ENCODE results near the gene RNASEH2C. TPM values are rescaled to one million over a fixed set of nuclear protein-coding genes. Genes with fewer than 3 reads are reported as not detected.
"Not testable (repeated sequence)": the region's sequence is repeated elsewhere in the genome, so short reads cannot be mapped to it uniquely, and the experiment has no call there.

RNASEH2C gene
- total RNA-seq, 4 donors from 2014 or later = 36.5 to 101 (median 62.4) TPM

DNA sequence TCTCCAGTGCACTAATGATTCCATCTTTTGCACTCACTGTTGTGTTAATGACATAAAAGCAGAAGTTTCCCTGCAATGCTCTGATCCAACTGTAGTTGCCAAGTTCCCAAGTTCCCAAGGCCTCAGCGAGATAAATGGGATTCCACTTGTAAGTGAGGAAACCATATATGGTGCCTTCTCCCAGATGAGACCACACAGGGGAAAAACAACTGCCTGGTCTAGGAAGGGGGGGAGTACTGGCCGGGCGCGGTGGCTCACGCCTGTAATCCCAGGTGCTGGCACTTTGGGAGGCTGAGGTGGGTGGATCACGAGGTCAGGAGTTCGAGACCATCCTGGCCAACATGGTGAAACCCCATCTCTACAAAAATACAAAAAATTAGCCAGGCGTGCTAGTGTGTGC, 34.6 kb downstream of the RNASEH2C start:
- H3K4me3 ChIP-seq = no peak overlapping the region
- in situ Hi-C loops (cut with MboI; ENCODE audit: low sequenced_read_pairs in 4 of 4) = no loop called here
- intact Hi-C loops (cut with DNase I; ENCODE audit: low total_unique reads) = no loop called here
- H3K27ac ChIP-seq = no peak overlapping the region
- no peaks in the 10 kb centered on the region for H3K27me3 ChIP-seq
- no peak for TF ChIP-seq POLR2A (IDR thresholded peaks at IDR 0.05)
- TF ChIP-seq, protein P1, sequence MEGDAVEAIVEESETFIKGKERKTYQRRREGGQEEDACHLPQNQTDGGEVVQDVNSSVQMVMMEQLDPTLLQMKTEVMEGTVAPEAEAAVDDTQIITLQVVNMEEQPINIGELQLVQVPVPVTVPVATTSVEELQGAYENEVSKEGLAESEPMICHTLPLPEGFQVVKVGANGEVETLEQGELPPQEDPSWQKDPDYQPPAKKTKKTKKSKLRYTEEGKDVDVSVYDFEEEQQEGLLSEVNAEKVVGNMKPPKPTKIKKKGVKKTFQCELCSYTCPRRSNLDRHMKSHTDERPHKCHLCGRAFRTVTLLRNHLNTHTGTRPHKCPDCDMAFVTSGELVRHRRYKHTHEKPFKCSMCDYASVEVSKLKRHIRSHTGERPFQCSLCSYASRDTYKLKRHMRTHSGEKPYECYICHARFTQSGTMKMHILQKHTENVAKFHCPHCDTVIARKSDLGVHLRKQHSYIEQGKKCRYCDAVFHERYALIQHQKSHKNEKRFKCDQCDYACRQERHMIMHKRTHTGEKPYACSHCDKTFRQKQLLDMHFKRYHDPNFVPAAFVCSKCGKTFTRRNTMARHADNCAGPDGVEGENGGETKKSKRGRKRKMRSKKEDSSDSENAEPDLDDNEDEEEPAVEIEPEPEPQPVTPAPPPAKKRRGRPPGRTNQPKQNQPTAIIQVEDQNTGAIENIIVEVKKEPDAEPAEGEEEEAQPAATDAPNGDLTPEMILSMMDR (IDR thresholded peaks at IDR 0.05 in 4 of 5, conservative IDR thresholded peaks at IDR 0.05 in 1 of 5) = no peak
- H3K4me1 ChIP-seq = no peaks in the 10 kb centered on the region
- ATAC-seq = no peak
- no peaks in the 10 kb centered on the region for H3K36me3 ChIP-seq
- DNase-seq = no peak
- no peaks in the 10 kb centered on the region for H3K9me3 ChIP-seq

DNA sequence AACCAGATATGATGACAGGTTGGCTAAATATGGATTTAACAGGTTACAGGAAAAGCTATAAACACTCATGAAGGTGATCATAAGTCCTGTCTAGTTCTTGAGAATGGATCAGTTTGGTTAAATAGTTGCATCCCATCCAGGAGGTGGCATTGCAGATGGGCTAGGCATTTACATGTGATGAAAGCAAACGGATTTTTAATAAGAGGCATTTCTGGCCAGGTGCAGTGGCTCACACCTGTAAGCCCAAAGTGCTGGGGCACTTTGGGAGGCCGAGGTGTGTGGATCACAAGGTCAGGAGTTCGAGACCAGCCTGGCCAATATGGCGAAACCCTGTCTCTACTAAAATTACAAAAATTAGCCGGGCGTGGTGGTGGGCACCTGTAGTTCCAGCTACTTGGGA, 37.1 kb downstream of the RNASEH2C start:
- H3K27me3 ChIP-seq; H3K4me3 ChIP-seq; ATAC-seq; intact Hi-C loops (cut with DNase I; ENCODE audit: low total_unique reads); in situ Hi-C loops (cut with MboI; ENCODE audit: low sequenced_read_pairs in 4 of 4); H3K27ac ChIP-seq; H3K9me3 ChIP-seq; DNase-seq; H3K36me3 ChIP-seq; H3K4me1 ChIP-seq: not testable (repeated sequence)

DNA sequence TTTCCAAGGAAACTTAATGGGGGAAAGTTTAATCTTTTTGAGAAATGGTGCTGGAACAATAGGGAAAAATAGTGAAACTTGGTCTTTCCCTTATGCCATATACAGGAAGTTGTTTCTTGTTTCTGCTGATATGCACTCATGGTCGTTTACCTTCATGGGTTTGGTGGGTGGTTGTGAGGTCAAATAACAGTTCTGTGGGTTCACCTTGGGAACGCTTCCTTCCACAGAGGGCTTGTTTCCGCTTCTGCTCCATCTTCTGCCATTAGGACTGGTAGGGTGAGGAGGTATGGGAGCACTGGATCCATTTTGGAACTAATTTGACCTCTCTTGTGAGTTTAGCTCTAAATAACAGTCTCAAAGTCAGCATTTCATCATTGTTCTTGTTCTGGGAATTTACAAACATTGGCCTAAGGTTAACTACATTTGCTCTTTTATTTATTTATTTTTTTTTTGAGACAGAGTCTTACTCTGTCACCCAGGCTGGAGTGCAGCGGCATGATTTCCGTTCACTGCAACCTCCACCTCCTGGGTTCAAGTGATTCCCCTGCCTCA, 40.3 kb downstream of the RNASEH2C start:
- H3K36me3 ChIP-seq = no peaks in the 10 kb centered on the region

DNA sequence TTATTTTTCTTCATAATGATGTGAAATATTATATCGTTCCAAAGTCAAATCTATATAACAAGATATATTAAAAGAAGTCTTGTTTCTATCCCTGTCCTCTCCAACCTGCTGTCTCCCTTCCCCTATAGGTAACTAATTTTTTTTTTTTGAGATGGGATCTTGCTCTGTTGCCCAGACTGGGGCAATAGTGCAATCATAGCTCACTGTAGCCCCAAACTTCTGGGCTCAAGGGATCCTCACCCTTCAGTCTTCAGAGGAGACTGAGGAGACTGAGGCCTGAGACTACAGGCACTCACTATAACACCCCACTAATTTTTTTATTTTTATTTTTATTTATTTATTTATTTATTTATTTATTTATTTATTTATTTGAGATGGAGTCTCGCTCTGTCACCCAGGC, 47.6 kb downstream of the RNASEH2C start:
- Histone ChIP-seq H3K27me3 (no peaks in the 10 kb centered on the region), H3K27ac (no peak overlapping the region), H3K9me3 (no peaks in the 10 kb centered on the region), H3K4me1 (no peaks in the 10 kb centered on the region), H3K4me3 (no peak overlapping the region), H3K36me3 (no peaks in the 10 kb centered on the region)
- DNase-seq = no peak
- no peak for TF ChIP-seq POLR2A (IDR thresholded peaks at IDR 0.05)
- TF ChIP-seq, protein P1 (IDR thresholded peaks at IDR 0.05 in 4 of 5, conservative IDR thresholded peaks at IDR 0.05 in 1 of 5) = no peak
- in situ Hi-C loops (cut with MboI; ENCODE audit: low sequenced_read_pairs in 4 of 4) (no loop called here), intact Hi-C loops (cut with DNase I; ENCODE audit: low total_unique reads) (no loop called here)
- ATAC-seq = no peak

More for the DNA sequence above, 40.3 kb downstream of the RNASEH2C start:
- in situ Hi-C loops (cut with MboI; ENCODE audit: low sequenced_read_pairs in 4 of 4) = no loop called here
- H3K27ac ChIP-seq = no peak overlapping the region
- TF ChIP-seq POLR2A (IDR thresholded peaks at IDR 0.05) = no peak
- TF ChIP-seq, protein P1 (IDR thresholded peaks at IDR 0.05 in 4 of 5, conservative IDR thresholded peaks at IDR 0.05 in 1 of 5) = no peak
- no peaks in the 10 kb centered on the region for H3K4me1 ChIP-seq
- DNase-seq (no peak), ATAC-seq (no peak)
- no peaks in the 10 kb centered on the region for H3K27me3 ChIP-seq
- no peaks in the 10 kb centered on the region for H3K9me3 ChIP-seq
- no peak overlapping the region for H3K4me3 ChIP-seq
- intact Hi-C loops (cut with DNase I; ENCODE audit: low total_unique reads) = no loop called here

- intact Hi-C loops (cut with DNase I; ENCODE audit: low total_unique reads) = no loop called here
- Histone ChIP-seq H3K27me3 (no peaks in the 10 kb centered on the region), H3K27ac (no peak overlapping the region), H3K4me1 (no peaks in the 10 kb centered on the region), H3K36me3 (no peaks in the 10 kb centered on the region), H3K4me3 (no peak overlapping the region), H3K9me3 (no peaks in the 10 kb centered on the region)
- DNase-seq = no peak
- in situ Hi-C loops (cut with MboI; ENCODE audit: low sequenced_read_pairs in 4 of 4) = no loop called here
- no peak for TF ChIP-seq POLR2A (IDR thresholded peaks at IDR 0.05)
- TF ChIP-seq, protein P1 (IDR thresholded peaks at IDR 0.05 in 4 of 5, conservative IDR thresholded peaks at IDR 0.05 in 1 of 5) = no peak
- no peak for ATAC-seq
These were observed 48.3 kb downstream of the RNASEH2C start for GRCh38 chr11:65672180-65672860.

Other genes starting within 250 kb of the RNASEH2C start
- gene MALAT1, start 221.8 kb downstream of the RNASEH2C start, total RNA-seq = 1,000 to 10,000 TPM in 3 of 4 donors, 100 to 1,000 TPM in 1; 874 to 6,745 (median 1,938) TPM
- gene SCYL1, start 195.7 kb downstream of the RNASEH2C start, total RNA-seq = 100 to 1,000 TPM; 120 to 162 (median 133) TPM
- gene LTBP3, start 162.4 kb downstream of the RNASEH2C start, total RNA-seq = 10 to 100 TPM; 18.5 to 56.6 (median 35.6) TPM
- 10 to 100 TPM; 54.7 to 99.4 (median 75.3) TPM for gene ZNRD2, start 150.3 kb downstream of the RNASEH2C start, total RNA-seq
- gene FAM89B, start 148.3 kb downstream of the RNASEH2C start, total RNA-seq = 100 to 1,000 TPM in 3 of 4 donors, 10 to 100 TPM in 1; 86.6 to 154 (median 119) TPM
- 100 to 1,000 TPM; 191 to 374 (median 250) TPM for gene EHBP1L1, start 144.7 kb downstream of the RNASEH2C start, total RNA-seq
- 10 to 100 TPM in 1 of 4 donors, under 1 TPM in 1, not detected in 2; 0.39 to 18.6 TPM for gene KCNK7, start 125.0 kb downstream of the RNASEH2C start, total RNA-seq
- 10 to 100 TPM in 3 of 4 donors, 1 to 10 TPM in 1; 10.0 to 13.8 (median 11.1) TPM for gene MAP3K11, start 106.6 kb downstream of the RNASEH2C start, total RNA-seq
- gene PCNX3, start 105.0 kb downstream of the RNASEH2C start, total RNA-seq = 10 to 100 TPM in 3 of 4 donors, 1 to 10 TPM in 1; 7.6 to 15.6 (median 13.1) TPM
- 10 to 100 TPM in 2 of 4 donors, 1 to 10 TPM in 2; 6.7 to 10.9 (median 10.0) TPM for gene SIPA1, start 82.7 kb downstream of the RNASEH2C start, total RNA-seq
- gene RELA, start 57.9 kb downstream of the RNASEH2C start, total RNA-seq = 10 to 100 TPM; 39.7 to 68.3 (median 56.3) TPM
- gene KAT5, start 8.5 kb downstream of the RNASEH2C start, total RNA-seq = 10 to 100 TPM; 40.0 to 69.4 (median 50.0) TPM
- 10 to 100 TPM; 20.3 to 42.5 (median 29.7) TPM for gene AP5B1, start 60.2 kb upstream of the RNASEH2C start, total RNA-seq
- gene OVOL1, start 66.3 kb upstream of the RNASEH2C start, total RNA-seq = under 1 TPM in 1 of 4 donors, not detected in 3; 0.15 TPM
- under 1 TPM in 1 of 4 donors, not detected in 3; 0.11 TPM for gene SNX32, start 113.2 kb upstream of the RNASEH2C start, total RNA-seq
- 100 to 1,000 TPM; 153 to 371 (median 251) TPM for gene CFL1, start 137.4 kb upstream of the RNASEH2C start, total RNA-seq
- gene MUS81, start 139.6 kb upstream of the RNASEH2C start, total RNA-seq = 10 to 100 TPM; 26.4 to 44.9 (median 34.8) TPM
- 10 to 100 TPM; 20.6 to 24.1 (median 22.9) TPM for gene EFEMP2, start 152.0 kb upstream of the RNASEH2C start, total RNA-seq
- gene CTSW, start 159.0 kb upstream of the RNASEH2C start, total RNA-seq = under 1 TPM in 3 of 4 donors, not detected in 1; 0.20 to 0.49 (median 0.32) TPM
- 10 to 100 TPM; 39.6 to 79.3 (median 53.0) TPM for gene FIBP, start 167.7 kb upstream of the RNASEH2C start, total RNA-seq
- gene CCDC85B, start 169.9 kb upstream of the RNASEH2C start, total RNA-seq = 10 to 100 TPM; 25.4 to 81.3 (median 42.4) TPM
- gene FOSL1, start 179.6 kb upstream of the RNASEH2C start, total RNA-seq = 1 to 10 TPM in 3 of 4 donors, under 1 TPM in 1; 0.36 to 9.3 (median 5.2) TPM
- gene C11orf68, start 198.3 kb upstream of the RNASEH2C start, total RNA-seq = 10 to 100 TPM; 20.8 to 30.7 (median 23.9) TPM
- gene DRAP1, start 198.6 kb upstream of the RNASEH2C start, total RNA-seq = 100 to 1,000 TPM in 3 of 4 donors, 10 to 100 TPM in 1; 96.7 to 146 (median 110) TPM
- gene TSGA10IP, start 224.7 kb upstream of the RNASEH2C start, total RNA-seq = not detected
- gene SART1, start 240.9 kb upstream of the RNASEH2C start, total RNA-seq = 10 to 100 TPM; 12.0 to 55.2 (median 33.3) TPM

All from gastrocnemius medialis (tissue), 4 donors.